HG03575 (cell line): ENCODE measurements around the gene CDCP2.

Experiments
- ATAC-seq: cut with Tn5 transposase; IDR thresholded peaks from one replicate; pipeline ENCODE4 v1.9.1; 2021; ENCODE audit not compliant: unreplicated experiment, insufficient number of reproducible peaks, low FRiP score; ENCODE audit errors: extremely low read depth

The CDCP2 gene

DNA sequence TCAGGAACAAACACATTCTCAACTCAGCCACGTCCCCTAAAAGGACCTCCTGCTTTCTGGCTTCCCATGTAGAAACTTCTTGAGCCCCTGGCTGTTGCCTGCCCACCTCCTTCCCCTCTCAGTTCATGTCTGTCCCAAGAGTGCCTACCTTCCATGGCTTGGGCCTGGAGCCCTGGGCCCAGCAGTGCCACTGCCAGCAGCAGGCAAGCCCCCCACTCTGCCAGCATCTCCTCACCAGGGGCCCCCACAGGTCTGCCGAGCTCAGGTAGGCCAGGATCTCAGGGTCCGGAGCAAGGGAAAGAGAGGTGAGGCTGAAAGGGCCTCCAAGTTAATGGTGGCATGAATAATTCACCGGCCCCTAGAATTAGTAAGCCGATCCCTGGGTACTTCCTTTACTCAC lies at the start of gene CDCP2:
CDCP2 (minus strand) TSS at position 305 of the 400 bp plus-strand sequence; CDS start at position 227, 78 bp downstream.
- no peak for ATAC-seq

- ATAC-seq: no peak
Observed at GRCh38 chr1:54200519-54200997, 47.8 kb upstream of the CDCP2 start.

DNA sequence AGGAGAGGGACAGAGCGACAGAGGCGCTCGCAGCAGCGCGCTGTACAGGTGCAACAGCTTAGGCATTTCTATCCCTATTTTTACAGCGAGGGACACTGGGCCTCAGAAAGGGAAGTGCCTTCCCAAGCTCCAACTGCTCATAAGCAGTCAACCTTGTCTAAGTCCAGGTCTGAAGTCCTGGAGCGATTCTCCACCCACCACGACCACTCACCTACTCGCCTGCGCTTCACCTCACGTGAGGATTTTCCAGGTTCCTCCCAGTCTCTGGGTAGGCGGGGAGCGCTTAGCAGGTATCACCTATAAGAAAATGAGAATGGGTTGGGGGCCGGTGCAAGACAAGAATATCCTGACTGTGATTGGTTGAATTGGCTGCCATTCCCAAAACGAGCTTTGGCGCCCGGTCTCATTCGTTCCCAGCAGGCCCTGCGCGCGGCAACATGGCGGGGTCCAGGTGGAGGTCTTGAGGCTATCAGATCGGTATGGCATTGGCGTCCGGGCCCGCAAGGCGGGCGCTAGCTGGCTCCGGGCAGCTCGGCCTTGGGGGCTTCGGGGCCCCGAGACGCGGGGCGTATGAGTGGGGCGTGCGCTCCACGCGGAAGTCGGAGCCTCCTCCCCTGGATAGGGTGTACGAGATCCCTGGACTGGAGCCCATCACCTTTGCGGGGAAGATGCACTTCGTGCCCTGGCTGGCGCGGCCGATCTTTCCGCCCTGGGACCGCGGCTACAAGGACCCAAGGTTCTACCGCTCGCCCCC lies 47.1 kb upstream of the CDCP2 start, which contains the start of the genes CYB5RL and MRPL37:
CYB5RL (minus strand) TSS at position 266 of the 754 bp plus-strand sequence. CDS start 4,414 bp downstream, outside the sequence.
MRPL37 (plus strand) TSS at position 403 of the 754 bp plus-strand sequence; CDS start at position 480, 77 bp downstream.
- peak; percentile 73 for ATAC-seq

GRCh38 chr1:54199151-54199764 lies 46.5 kb upstream of the CDCP2 start:
- ATAC-seq: no peak

GRCh38 chr1:54193453-54193852 lies 40.7 kb upstream of the CDCP2 start:
- no peak for ATAC-seq

- no peak for ATAC-seq
Observed at GRCh38 chr1:54191525-54191924, 38.7 kb upstream of the CDCP2 start.

GRCh38 chr1:54190526-54190925 lies 37.7 kb upstream of the CDCP2 start:
- ATAC-seq: no peak

DNA sequence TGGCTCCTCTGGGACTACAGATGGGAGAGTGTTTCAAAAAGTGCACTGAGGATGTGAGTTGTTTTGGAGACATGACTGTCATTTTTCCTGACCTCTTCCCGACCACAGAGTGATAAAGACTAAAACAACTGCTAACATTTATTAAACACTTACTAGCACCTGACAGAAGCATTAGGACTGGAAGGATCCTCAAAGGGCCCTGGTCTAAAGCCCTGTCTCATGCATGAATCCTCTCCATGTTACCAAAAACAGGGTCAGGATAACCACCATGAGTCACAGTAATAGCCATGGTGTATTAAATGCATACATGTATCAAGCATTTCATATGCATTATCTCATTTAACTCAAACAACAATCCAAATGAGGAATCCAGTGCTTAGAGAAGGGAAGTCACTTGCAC lies 35.5 kb upstream of the CDCP2 start:
- no peak for ATAC-seq

GRCh38 chr1:54186056-54186455 lies 33.3 kb upstream of the CDCP2 start:
- no peak for ATAC-seq

GRCh38 chr1:54180701-54181360 lies 28.0 kb upstream of the CDCP2 start:
- no peak for ATAC-seq

GRCh38 chr1:54178296-54179070 lies 25.7 kb upstream of the CDCP2 start:
- no peak for ATAC-seq

GRCh38 chr1:54177726-54178125 lies 24.9 kb upstream of the CDCP2 start:
- no peak for ATAC-seq

- no peak for ATAC-seq
Observed at GRCh38 chr1:54176621-54177327, 24.0 kb upstream of the CDCP2 start.

DNA sequence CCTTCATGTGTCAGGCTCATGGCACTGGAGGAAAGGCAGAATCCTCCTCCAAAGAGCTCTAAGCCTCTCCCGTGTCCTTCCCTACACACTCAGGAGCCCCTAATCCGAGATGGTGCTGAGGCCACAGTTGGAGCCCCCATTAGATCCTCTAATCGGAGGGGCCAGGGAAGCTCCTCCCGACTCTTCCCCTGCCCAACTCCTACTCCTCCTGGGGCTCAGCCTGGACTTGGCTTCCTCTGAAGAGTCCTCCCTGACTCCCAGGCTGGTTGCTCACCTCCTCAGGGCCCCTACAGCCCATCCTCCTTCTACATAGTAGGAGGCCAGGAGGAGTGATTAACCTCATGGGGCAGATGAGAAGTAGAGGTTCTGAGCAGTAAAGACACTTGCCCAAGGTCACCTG lies 21.3 kb upstream of the CDCP2 start:
- ATAC-seq: no peak

GRCh38 chr1:54173681-54174080 lies 20.9 kb upstream of the CDCP2 start:
- no peak for ATAC-seq

DNA sequence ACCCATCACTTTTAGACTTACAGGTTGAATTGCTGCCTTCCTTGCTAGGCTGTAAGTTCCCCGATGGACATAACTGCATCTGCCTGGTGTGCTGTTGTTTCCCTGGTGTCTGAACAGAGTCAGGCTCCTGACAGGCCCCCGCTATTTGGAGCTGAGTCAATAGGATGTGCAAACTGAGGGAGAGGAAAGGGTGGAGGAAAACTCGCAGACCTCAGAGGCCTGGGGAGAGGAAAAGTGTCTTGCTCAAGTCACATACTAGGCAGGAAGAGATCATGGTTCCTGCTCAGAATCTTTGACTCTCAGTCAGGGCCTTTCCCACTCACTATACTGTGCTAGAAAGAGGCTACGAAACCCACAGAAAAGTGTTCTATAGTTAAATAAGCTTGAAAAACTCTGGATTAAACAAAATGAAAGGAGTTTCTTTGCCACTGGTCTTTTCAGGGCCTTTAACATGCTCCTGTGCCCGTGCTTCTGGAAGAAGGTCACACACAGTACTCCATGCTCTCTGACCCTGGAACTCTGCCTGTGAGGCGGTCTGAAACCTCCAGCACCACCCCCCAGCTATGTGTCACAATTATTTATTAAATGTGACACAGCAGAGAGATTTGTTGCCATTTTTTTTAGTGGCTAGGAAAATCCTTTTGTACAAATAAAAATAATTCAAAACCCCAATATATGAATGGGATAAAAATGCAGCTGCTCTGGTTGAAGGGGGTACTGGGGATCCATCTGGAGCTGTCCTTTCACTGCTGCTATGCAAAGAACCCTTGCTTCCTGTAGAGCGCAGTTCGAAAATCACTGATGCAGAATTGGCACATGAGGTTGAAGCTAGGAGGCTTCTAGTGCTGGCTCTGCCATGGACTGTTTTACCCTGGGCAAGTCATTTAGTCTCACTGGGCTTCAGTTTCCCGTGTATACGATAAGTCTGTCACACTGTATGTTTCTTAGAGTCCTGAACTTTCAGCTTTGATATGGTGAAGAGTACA lies 20.1 kb upstream of the CDCP2 start:
- ATAC-seq: no peak

DNA sequence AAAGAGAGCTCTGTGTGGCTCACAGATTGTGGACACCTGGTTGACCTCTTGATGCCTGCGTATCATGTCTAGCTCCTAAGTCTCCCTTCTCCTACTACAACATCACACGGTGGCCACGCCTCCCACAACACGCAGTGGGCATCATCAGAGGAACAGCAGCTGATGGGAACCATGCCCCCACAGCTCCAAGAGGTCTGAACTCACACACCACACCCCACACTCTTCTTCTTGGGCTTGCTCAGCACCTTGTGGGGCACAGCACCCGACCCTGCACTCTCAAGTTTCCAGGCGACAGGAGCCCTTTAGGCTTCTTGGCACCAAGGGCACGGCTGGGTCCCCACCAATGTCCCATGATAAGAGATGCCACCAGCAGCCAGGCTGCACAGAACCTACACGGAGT lies 18.8 kb upstream of the CDCP2 start:
- no peak for ATAC-seq
